GM18951 (cell line): Measurements from ENCODE around the gene PRELID3B.

Source experiments
- POLR2A ChIP-seq: IDR thresholded peaks from 4 replicates; pipeline ENCODE4 v1.6.1; 2011; ENCODE audit warnings: mild to moderate bottlenecking; ENCODE audit not compliant: insufficient read length, insufficient read depth; ENCODE audit errors: extremely low read depth
- in situ Hi-C: fragments of 300-500 bp; cut with MboI; formaldehyde crosslinking; loops from one replicate; pipeline ENCODE4 v1.12.0; 2022; ENCODE audit warnings: low sequenced_read_pairs, mixed read lengths, inconsistent platforms; ENCODE audit not compliant: unreplicated experiment

PRELID3B gene

GRCh38 chr20:58986286-58986967 lies 56.2 kb downstream of the PRELID3B start:
- in situ Hi-C loops: loop anchor here (10.0 kb wide), 1 partner anchor 82 kb away; no protein-coding TSS in a partner anchor

GRCh38 chr20:58985656-58986055 lies 56.9 kb downstream of the PRELID3B start:
- in situ Hi-C loops: loop anchor here (10.0 kb wide), 1 partner anchor 81 kb away; no protein-coding TSS in a partner anchor
- no peak for TF ChIP-seq POLR2A

More at GRCh38 chr20:58986286-58986967, 56.2 kb downstream of the PRELID3B start:
- no peak for TF ChIP-seq POLR2A

GRCh38 chr20:58984691-58985090 lies 57.9 kb downstream of the PRELID3B start:
- no peak for TF ChIP-seq POLR2A
- in situ Hi-C loops: loop anchor here (10.0 kb wide), 1 partner anchor 80 kb away; no protein-coding TSS in a partner anchor
